Vagina (tissue), 2 donors: Measurements from ENCODE around the gene CES5A. TPM values are rescaled to one million over a fixed set of nuclear protein-coding genes. Genes with fewer than 3 reads are reported as not detected.
"Not testable (repeated sequence)": the region's sequence is repeated elsewhere in the genome, so short reads cannot be mapped to it uniquely, and the experiment has no call there.

ENCODE experiments used
- DNase-seq, 2 donors: peaks; one replicate each; pipeline ENCODE4 v3.0.0-alpha.2; 2017; ENCODE audit errors: extremely low spot score in 2 of 2
- H3K27ac ChIP-seq: fragments of 200-600 bp; sonication (generic); one replicate; pipeline ENCODE4 v1.5.1; 2019
- H3K27me3 ChIP-seq: fragments of 200-600 bp; sonication (generic); one replicate; pipeline ENCODE4 v1.5.1; 2019
- H3K36me3 ChIP-seq, 2 donors: fragments of 200-600 bp; sonication (generic); one replicate each; pipeline ENCODE4 v1.5.1; 2017 to 2019
- H3K4me1 ChIP-seq: fragments of 200-600 bp; sonication (generic); one replicate; pipeline ENCODE4 v1.5.1; 2019
- H3K4me3 ChIP-seq, 2 donors: fragments of 200-600 bp; sonication (generic); 1 replicate in 1 of 2; 2 replicates in 1 of 2; pipeline ENCODE4 v1.5.1; 2016 to 2019
- H3K9me3 ChIP-seq: fragments of 200-600 bp; sonication (generic); one replicate; pipeline ENCODE4 v1.5.1; 2019
- POLR2A ChIP-seq, 2 donors: fragments of 450-650 bp; IDR thresholded peaks; one replicate each; pipeline ENCODE4 v1.6.1; 2017; ENCODE audit warnings: antibody characterized with exemption in 2 of 2, mild to moderate bottlenecking in 2 of 2, moderate library complexity in 2 of 2
- POLR2AphosphoS5 ChIP-seq, 2 donors: sonication (generic); formaldehyde crosslinking; IDR thresholded peaks; one replicate each; pipeline ENCODE4 v1.9.0; 2017; ENCODE audit warnings: antibody characterized with exemption in 2 of 2, mild to moderate bottlenecking in 2 of 2, low read depth in 1 of 2; ENCODE audit not compliant: insufficient read depth in 1 of 2
- intact Hi-C: fragments of 100-400 bp; cut with DNase I; formaldehyde crosslinking; loops from one replicate; pipeline ENCODE4 v1.15.1; 2023
- total RNA-seq: library from RNA; depleted of rRNA; stranded (reverse); fragments of >200 nt; gene quantifications from one replicate; pipeline ENCODE4 v1.2.3, GENCODE V29; 2016
- TF ChIP-seq, protein P1 (sequence below), 3 experiments: fragments of 450-650 bp in 2 of 3; fragments of 200-600 bp in 1 of 3; sonication (generic) in 1 of 3; IDR thresholded peaks; one replicate each; pipeline ENCODE4 v1.5.1; 2017 to 2019; ENCODE audit warnings: antibody characterized with exemption in 3 of 3, mild to moderate bottlenecking in 2 of 3, moderate library complexity in 2 of 3

CES5A gene
- total RNA-seq, 1 donor from 2014 or later, result not detected

DNA sequence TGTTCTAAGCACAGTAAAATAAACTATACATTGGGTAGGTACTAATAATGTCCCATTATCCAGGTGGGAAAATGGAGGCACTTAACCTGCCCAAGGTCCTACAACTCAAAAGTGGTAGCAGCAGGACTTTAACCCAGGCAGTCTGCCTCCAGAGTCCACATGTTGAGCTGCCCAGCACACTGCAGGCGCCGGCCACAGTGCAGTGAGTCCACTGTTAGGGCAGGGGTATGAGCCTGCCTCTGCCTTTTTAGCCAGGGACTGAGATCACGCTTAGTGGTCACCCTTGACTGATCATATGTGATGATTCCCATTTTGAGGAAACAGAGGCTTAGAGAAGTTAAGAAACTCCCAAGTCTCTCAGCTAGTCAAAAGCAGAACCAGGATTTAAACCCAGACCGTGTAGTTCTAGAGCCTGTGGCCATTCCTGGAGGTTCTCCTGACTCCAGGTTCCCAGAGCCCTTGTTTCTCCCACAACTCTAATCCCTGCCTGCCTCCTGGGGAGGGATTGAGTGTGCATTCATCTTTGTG, 50.6 kb downstream of the CES5A start:
- TF ChIP-seq, protein P1, sequence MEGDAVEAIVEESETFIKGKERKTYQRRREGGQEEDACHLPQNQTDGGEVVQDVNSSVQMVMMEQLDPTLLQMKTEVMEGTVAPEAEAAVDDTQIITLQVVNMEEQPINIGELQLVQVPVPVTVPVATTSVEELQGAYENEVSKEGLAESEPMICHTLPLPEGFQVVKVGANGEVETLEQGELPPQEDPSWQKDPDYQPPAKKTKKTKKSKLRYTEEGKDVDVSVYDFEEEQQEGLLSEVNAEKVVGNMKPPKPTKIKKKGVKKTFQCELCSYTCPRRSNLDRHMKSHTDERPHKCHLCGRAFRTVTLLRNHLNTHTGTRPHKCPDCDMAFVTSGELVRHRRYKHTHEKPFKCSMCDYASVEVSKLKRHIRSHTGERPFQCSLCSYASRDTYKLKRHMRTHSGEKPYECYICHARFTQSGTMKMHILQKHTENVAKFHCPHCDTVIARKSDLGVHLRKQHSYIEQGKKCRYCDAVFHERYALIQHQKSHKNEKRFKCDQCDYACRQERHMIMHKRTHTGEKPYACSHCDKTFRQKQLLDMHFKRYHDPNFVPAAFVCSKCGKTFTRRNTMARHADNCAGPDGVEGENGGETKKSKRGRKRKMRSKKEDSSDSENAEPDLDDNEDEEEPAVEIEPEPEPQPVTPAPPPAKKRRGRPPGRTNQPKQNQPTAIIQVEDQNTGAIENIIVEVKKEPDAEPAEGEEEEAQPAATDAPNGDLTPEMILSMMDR (IDR thresholded peaks at IDR 0.05), result no peak
- no peak for TF ChIP-seq POLR2A (IDR thresholded peaks at IDR 0.05)
- no peak for TF ChIP-seq POLR2AphosphoS5 (IDR thresholded peaks at IDR 0.05; ENCODE audit: insufficient read depth in 1 of 2, low read depth in 1 of 2)
- Histone ChIP-seq H3K4me3 (no peak overlapping the region), H3K36me3 (no peaks in the 10 kb centered on the region), H3K4me1 (no peaks in the 10 kb centered on the region), H3K27ac (no peak overlapping the region), H3K27me3 (no peaks in the 10 kb centered on the region), H3K9me3 (no peaks in the 10 kb centered on the region)
- intact Hi-C loops, result no loop called here
- DNase-seq, result peak in 1 of 2 donors; percentile 84

DNA sequence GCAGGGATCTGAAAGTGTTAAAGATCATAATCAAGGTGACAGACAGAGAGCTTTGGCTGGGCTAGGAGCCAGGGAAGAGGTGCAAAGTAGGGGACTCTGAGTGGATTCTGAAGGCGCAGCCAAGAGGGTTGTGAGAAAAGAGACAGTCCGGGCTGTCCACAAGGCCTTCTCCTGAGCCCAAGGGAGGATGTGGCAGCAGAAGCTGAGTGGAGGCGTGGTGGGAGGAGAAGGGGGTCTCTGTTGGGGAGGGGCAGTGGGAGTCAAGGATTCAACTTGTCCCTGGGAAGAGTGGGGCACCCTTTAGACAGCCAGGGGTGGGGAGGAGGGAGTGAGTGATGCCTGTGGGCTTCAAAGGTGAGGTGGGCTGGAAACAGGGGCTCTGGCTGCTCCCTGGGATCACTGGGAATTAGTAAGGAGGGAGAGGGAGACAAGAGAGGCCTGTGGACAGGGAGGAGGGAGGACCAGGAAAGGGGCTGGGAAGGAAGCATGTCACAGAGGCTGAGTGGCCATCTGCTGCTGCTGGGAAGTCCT, 52.8 kb downstream of the CES5A start:
- Histone ChIP-seq H3K4me1 (no peaks in the 10 kb centered on the region), H3K36me3 (no peaks in the 10 kb centered on the region), H3K4me3 (no peak overlapping the region), H3K27me3 (no peaks in the 10 kb centered on the region), H3K9me3 (no peaks in the 10 kb centered on the region), H3K27ac (no peak overlapping the region)
- TF ChIP-seq POLR2A (IDR thresholded peaks at IDR 0.05) (no peak), POLR2AphosphoS5 (IDR thresholded peaks at IDR 0.05; ENCODE audit: insufficient read depth in 1 of 2, low read depth in 1 of 2) (no peak)
- TF ChIP-seq, protein P1 (IDR thresholded peaks at IDR 0.05), result no peak
- intact Hi-C loops, result no loop called here
- peak in 1 of 2 donors; percentile 95 for DNase-seq

- peak; percentile 40 to 95 for DNase-seq
Observed at GRCh38 chr16:55821210-55821609, 54.0 kb downstream of the CES5A start.

DNA sequence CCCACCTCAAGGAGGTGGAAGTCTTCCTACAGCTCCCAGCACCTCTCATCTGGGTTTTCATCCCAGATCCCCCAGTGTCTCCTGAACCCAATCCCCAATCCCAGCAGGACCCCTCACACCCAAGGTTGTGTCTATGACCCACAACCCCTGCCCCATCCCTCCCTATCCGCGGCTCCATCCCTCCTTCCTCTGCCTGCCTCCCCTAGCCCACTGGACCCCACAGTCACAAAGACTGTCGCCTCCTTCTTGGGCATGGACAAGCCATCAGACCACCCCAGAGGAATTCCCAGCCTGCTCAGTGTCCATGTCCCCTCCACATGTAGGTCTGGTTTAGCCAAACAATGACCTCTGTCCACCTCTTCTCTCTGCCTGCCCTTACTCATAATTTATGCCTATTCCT, 54.6 kb downstream of the CES5A start:
- TF ChIP-seq, protein P1 (IDR thresholded peaks at IDR 0.05), result no peak
- Histone ChIP-seq H3K36me3 (no peaks in the 10 kb centered on the region), H3K9me3 (no peaks in the 10 kb centered on the region), H3K27ac (no peak overlapping the region), H3K4me1 (no peaks in the 10 kb centered on the region), H3K27me3 (no peaks in the 10 kb centered on the region), H3K4me3 (no peak overlapping the region)
- DNase-seq, result peak in 1 of 2 donors; percentile 95
- intact Hi-C loops, result no loop called here

More at GRCh38 chr16:55821210-55821609, 54.0 kb downstream of the CES5A start:
- H3K4me1 ChIP-seq, result no peaks in the 10 kb centered on the region
- H3K4me3 ChIP-seq, result no peak overlapping the region
- no peaks in the 10 kb centered on the region for H3K36me3 ChIP-seq
- H3K9me3 ChIP-seq, result no peaks in the 10 kb centered on the region
- TF ChIP-seq, protein P1 (IDR thresholded peaks at IDR 0.05), result no peak
- TF ChIP-seq POLR2AphosphoS5 (IDR thresholded peaks at IDR 0.05; ENCODE audit: insufficient read depth in 1 of 2, low read depth in 1 of 2), result no peak
- TF ChIP-seq POLR2A (IDR thresholded peaks at IDR 0.05), result no peak
- H3K27me3 ChIP-seq, result no peaks in the 10 kb centered on the region
- intact Hi-C loops, result no loop called here
- H3K27ac ChIP-seq, result no peak overlapping the region

DNA sequence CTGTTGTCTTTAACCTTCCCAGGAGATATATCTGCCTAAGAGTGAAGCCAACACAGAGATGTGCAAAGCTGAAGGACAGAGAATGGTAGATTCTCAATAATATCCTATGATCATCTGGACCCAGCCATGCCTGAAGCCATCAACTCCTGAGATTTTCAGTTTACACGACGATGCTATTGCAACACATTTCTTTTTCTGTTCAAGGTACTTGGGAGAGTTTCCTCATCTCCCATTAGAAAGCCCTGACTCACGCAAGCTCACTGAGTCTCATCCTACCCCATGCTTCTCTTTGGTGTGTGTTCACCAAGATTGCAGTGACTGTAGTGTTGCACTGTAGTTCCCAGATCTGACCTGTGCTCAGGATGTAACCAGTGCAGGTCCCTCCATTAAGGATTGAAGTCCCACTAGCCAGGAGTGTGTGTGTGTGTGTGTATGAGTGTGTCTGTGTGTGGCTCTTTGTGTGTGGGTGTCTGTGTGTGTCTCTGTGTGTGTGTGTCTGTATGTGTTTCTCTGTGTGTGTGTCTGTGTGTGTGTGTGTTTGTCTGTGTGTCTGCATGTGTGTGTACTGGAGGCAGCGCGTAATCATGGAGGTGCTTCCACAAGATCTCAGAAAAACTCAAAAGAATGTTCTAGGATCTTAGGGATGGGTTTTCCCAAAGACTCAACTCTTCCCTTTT, 57.8 kb downstream of the CES5A start:
- Histone ChIP-seq H3K9me3 (no peaks in the 10 kb centered on the region), H3K4me1 (no peaks in the 10 kb centered on the region), H3K36me3 (no peaks in the 10 kb centered on the region), H3K27ac (no peak overlapping the region), H3K4me3 (no peak overlapping the region), H3K27me3 (no peaks in the 10 kb centered on the region)
- intact Hi-C loops, result no loop called here
- TF ChIP-seq, protein P1 (IDR thresholded peaks at IDR 0.05), result no peak
- TF ChIP-seq POLR2AphosphoS5 (IDR thresholded peaks at IDR 0.05; ENCODE audit: insufficient read depth in 1 of 2, low read depth in 1 of 2), result no peak
- TF ChIP-seq POLR2A (IDR thresholded peaks at IDR 0.05), result no peak
- peak in 1 of 2 donors; percentile 77 for DNase-seq

- H3K4me1 ChIP-seq, H3K27ac ChIP-seq, H3K9me3 ChIP-seq, H3K4me3 ChIP-seq, H3K27me3 ChIP-seq, intact Hi-C loops, H3K36me3 ChIP-seq: not testable (repeated sequence)
- peak in 1 of 2 donors; percentile 93 for DNase-seq
Observed at GRCh38 chr16:55816222-55816621, 59.0 kb downstream of the CES5A start.
